Transverse colon (tissue), 4 donors: Measurements from ENCODE around the gene WDR19.

Experiments used
- POLR2AphosphoS5 ChIP-seq, 3 donors: sonication (generic); formaldehyde crosslinking; IDR thresholded peaks; one replicate each; pipeline ENCODE4 v1.6.1; 2016; ENCODE audit warnings: antibody characterized with exemption in 3 of 3
- TF ChIP-seq, protein P1 (sequence below), 5 experiments: fragments of 200-600 bp in 3 of 5; fragments of 450-650 bp in 2 of 5; sonication (generic) in 3 of 5; IDR thresholded peaks; 1 replicate in 2 of 5; 2 replicates in 3 of 5; pipeline ENCODE4 v1.5.1; 2016 to 2017; ENCODE audit warnings: antibody characterized with exemption in 5 of 5, inconsistent platforms in 3 of 5, mild to moderate bottlenecking in 2 of 5, moderate library complexity in 1 of 5

DNA sequence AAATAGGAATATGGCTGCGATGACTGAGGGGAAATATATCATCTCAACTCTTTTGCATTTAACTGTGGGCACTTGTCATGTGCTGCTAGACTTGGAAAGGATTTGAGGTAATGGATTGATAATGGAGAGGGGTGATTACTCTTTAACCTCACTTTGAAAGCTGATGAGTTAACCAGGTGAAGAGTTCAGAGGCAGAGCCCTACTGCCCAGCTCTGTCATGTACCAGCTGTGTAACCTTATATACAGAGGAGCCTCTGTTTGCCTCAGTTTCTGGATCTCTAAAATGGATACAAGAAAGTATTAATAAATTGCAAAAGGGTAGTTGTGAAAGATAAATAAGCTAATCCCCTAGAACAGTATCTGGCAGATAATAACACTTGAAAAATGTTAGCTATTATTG is 51.5 kb downstream of the WDR19 start:
- no peak for TF ChIP-seq POLR2AphosphoS5 (IDR thresholded peaks at IDR 0.05)
- TF ChIP-seq, protein P1, sequence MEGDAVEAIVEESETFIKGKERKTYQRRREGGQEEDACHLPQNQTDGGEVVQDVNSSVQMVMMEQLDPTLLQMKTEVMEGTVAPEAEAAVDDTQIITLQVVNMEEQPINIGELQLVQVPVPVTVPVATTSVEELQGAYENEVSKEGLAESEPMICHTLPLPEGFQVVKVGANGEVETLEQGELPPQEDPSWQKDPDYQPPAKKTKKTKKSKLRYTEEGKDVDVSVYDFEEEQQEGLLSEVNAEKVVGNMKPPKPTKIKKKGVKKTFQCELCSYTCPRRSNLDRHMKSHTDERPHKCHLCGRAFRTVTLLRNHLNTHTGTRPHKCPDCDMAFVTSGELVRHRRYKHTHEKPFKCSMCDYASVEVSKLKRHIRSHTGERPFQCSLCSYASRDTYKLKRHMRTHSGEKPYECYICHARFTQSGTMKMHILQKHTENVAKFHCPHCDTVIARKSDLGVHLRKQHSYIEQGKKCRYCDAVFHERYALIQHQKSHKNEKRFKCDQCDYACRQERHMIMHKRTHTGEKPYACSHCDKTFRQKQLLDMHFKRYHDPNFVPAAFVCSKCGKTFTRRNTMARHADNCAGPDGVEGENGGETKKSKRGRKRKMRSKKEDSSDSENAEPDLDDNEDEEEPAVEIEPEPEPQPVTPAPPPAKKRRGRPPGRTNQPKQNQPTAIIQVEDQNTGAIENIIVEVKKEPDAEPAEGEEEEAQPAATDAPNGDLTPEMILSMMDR (IDR thresholded peaks at IDR 0.05): no peak
